GM10847 (cell line): Measurements from ENCODE around the gene INPP5K.

Experiments
- POLR2A ChIP-seq: IDR thresholded peaks from 2 replicates; pipeline ENCODE4 v1.6.1; 2011; ENCODE audit not compliant: insufficient read length; ENCODE audit errors: extremely low read depth

Gene INPP5K

DNA sequence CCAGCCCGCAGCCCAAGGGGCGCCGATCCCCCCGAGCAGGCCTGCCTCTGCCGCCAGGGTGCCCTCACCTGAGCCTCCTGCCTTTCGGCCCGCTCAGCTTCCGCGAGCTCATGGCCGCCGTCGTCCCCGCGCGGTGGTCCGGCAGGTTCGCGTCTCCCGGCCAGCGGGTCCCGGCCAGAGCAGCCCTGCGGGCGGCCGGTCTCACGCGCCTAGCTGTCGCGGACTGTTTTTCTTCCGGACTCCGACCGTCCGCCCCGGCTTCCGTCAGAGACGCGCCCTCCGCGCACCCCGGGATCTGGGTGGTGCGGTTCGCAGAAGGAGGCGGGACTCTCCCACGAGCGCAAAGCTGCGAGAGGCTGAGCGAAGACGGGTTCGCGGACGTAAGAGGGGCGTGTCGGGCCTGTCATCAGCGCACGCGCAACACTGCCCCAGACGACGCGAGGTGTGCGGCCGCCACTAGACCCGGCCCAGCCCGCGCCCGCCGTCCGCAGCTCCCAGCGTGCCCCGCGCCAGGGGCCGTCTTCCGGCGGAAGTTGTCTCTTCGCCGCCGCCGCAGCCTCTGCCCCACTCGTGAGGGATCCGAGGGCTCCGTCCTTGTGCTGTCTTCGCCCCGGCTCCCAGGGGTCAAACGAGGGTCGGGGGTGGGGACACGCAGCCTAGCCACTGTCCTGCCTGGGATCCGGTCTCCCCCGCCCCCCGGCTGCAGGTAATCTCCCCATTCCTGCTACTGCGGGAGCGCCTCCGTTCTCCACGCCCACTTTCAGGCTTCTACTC is at the start of gene INPP5K:
Gene INPP5K, minus strand, starts transcription at position 225 of the 774 bp plus-strand sequence. Its CDS starts 113 bp downstream, at position 112.
- TF ChIP-seq POLR2A = peak; percentile 83

DNA sequence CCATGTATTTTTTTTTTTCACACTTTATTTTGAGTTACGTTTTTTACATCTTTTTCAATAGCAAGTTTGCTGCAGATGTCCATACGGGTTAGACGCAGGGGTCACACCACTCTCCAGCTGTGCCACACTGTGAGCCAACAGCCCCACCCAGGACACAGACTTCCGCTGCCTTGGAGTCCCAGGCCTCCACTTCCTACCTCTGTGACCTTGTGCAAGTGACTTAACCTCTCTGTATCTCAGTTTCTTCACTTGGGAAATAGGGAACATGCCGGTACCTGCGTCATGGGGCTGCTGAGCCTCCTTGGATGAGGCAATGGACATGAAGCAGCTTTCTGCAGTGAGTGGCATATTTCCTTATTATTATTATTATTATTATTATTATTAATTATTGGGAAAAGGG is 49.5 kb upstream of the INPP5K start:
- TF ChIP-seq POLR2A = no peak

DNA sequence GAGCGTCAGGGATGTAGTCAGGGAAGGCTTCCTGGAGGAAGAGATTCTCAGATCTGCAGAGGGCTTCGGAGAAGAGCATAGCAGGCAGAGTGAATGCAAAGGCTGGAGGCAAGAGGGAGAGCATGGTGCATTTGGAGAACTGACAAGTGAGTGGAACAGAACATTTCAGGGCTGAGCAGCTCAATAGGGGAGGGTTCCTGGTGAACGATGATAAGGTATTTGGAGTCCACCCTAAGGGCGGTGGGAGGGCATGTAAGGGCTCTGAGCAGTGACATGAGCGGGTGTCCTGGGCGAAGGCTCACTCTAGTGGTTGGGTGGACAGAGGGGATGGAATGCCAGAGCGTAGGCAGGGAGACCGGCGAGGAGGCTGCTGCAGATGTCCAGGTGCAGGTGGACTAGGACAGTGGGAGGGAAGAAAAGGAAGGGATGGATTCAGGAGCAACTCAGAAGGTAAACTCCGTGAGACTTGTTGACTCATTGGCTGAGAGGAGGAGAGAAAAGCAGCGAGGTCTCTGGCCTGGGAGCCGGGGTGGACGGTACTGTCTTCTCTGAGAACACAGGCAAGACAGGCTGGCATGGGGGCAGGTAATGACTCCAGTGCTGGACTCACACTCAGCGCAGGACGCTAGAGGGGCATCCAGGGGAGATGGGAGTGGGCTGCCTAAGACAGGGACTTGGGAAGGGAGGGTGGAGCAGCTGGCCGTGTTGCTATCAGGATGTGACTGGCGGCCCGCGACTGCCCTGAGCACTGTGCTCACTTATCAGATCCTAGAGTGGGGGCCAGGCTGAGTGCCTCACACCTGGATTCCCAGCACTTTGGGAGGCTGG is 47.6 kb upstream of the INPP5K start:
- no peak for TF ChIP-seq POLR2A

DNA sequence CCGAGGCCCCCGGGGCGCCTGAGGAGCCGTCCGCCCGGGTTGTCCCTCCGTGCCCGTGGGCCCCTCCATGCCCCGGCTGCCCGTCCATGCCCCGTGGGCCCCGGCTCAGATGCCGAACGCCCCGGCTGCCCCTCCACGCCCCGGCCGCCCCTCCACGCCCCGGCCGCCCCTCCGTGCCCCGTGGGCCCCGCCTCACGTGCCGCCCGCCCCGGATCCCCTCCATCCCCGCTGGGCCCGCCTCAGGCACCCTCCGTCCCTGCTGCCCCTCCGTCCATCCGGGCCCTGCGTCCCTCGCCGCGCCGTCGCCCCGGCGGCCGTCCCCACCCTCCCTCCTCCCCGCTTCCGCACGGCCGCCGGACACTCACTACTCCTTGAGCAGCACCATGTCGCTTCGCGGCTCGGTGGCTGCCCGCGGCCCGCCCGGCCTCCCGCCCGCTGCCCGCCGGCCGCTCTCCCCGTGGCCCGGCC is 45.8 kb upstream of the INPP5K start:
- TF ChIP-seq POLR2A = no peak

DNA sequence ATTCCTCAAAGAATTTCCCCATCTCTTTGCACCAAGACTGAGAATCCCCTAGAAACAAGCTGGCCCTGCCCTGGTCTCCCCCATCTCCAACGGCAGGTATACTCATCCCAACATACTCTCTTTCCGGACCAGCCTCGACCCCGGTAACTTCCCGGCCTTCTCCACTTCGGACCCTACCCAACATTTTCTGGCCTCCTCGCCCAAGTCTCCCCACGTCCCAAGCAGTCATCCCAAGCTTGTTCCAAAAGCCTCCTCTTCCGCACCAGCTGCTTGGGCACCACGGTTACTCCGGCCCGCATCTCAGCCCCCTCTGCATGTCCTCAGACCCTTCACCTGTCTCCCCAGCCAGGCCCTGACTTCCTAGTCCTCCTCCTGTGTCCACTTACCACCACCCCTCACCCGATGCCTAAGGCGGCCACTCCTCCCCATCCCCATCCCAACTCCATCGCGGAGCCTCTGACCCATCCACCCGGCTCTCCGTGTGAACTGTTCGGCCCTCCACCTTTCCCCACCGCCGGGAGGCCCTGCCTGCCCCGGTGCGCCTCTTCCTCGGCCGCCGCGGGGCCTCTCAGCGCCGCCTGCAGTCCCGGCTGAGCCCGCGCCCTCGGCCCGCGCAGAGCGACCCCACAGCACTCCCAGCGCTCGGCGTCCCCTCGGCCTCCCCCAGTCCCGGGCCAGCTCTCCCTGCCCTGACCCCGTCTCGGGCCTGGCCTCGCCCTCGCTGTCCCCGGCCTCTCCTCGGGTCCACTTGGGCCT is 45.2 kb upstream of the INPP5K start:
- TF ChIP-seq POLR2A = no peak

DNA sequence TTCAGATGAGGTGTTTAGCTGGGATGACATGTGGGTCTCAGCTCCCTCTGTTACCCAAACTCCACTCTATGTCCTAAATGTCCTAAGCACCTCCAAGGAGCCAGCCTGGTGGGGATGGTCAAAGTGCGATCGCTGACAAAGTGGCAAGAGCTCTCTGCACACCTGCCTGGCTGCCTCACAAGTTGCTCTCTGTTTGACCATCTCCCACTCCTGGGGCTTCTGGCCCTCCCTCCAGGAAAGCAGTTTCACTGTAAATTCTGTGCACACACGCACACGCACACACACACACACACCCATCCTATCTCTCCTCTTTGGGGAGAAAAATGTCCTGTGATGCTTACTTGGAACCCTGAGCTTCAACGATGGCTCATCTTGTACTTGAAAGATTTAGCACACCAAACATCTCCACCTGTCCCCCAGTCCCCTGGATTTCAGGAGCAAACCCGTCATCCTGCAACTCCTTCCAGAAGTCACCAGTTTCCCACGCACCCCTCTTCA is 44.5 kb upstream of the INPP5K start:
- TF ChIP-seq POLR2A = no peak

DNA sequence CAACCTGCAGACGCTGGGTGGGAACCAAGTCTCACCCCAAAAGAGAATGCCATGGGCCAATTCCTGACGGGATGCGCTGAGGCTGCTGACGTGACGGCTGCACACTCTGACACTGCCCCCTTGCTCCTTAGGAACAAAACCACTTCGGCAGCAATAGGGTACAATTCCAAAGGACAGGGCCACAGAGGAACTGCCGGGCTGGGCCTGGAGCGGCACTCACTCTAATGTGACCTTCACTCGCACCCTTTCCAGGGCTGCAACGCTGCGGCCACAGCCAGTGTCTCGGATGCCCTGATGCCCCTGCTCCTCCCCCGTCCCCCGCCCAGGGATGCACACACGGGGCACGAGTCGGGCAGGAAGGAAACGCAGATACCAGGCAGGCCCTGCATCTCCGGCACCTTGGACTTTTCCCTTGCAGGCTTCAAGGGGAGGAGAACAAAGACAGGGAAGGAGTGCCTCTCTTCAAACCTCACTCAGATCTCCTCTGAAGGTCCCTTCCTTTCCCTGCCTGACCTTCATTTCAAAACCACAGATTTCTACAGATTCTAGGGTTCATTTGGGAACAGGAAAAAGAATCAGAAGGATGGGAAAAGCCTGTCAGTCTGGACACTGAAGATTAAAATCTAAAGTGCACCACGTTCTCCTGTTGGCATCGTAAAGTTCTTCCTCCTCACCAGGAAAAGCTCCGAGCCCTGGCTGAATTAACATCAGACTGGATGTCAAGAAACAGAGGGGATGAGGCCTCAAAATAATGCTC is 43.9 kb upstream of the INPP5K start:
- TF ChIP-seq POLR2A = no peak

DNA sequence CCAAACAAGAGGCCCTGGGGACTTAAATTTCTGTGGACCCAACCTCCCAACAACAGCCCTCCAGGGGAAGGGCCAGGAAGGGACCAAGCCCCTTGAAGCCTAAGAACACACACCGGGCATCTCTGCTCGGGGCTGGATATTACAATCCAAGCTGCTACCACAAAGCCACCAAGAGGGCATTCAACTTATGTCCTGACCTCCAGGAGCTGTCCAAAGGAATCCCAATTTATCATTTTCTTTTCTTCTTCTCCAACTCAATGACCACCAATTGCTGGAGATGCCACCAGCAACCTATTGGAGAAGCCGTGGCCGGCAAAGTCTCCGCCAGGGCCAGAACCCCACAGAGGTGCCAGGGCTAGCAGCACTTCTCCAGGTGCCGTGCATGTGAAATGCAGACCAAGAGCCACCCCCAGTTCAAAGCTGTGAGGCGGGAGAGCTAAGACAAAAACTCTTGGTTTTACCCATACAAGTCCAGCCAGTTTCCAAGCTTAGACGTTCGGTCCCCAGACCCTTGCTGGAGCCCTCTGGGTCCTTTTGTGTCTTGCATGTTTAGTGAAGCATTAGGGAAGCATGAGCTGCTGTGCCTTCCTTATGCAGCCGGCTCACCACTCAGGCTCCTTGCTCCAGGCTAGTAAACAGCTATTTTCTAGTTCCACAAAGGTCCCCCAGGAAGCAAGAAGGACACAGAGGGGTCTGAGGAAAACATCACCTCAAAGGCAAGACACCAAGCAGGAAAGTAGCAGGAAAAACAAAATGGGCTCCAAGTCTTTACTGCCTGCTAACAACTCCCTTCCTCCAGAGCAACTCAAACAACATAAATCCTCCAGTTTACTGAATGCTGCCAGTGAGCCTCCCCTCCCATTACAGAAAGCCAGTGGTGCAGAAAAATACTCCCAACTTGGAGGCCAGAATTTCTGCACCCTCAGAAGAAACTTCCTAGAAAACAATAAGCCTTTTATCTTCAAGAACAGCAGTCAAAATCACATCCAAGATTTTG is 42.9 kb upstream of the INPP5K start:
- no peak for TF ChIP-seq POLR2A

DNA sequence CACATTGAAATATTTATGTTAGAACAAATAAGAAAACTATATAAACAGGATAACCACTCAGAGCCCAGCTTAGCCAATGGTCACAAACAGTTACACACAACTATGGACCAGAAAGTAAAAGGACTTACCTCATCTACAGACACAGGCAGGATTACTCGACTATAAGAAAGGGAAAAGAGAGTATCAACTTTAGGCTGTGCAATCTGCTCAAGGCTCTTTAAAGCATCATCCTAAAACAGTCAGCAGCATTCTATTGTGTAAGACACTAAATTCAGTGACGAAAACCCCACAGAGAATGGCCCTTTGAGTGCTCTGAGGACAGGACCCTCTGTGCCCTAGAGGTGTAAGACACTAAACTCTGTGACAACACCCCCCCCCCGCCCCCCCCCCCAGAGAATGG is 42.0 kb upstream of the INPP5K start:
- no peak for TF ChIP-seq POLR2A

DNA sequence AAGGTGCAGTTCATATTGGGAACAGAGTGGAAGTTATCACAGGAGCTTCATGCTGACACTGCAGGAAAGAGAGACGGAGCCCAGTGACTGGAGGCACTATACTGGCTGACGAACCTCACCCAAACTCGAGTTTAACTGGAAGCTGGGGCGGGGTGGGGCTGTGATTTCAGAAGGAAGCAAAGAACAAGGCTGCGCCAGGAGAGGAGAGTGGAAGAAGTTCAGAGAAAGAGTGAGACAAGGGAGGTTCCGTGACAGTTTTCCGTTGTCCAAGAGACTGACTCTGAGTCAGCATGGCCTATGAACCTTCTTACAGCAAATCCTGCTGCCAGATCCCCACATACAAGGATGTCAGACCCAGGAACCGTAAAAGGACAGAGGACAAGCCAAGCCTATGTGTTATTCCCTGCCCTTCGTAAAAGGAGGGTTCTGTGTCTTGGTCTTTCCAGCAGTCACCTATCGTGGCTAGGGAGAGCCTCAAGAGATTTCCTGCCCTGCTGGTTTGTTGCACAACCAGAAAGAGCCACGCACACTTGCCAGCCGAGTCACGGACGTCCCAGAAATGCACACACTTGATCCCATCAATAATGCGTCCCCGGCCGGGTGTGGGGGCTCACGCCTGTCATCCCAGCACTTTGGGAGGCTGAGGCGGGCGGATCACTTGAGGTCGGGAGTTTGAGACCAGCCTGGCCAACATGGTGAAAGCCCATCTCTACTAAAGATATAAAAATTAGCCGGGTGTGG is 41.1 kb upstream of the INPP5K start:
- TF ChIP-seq POLR2A = no peak

DNA sequence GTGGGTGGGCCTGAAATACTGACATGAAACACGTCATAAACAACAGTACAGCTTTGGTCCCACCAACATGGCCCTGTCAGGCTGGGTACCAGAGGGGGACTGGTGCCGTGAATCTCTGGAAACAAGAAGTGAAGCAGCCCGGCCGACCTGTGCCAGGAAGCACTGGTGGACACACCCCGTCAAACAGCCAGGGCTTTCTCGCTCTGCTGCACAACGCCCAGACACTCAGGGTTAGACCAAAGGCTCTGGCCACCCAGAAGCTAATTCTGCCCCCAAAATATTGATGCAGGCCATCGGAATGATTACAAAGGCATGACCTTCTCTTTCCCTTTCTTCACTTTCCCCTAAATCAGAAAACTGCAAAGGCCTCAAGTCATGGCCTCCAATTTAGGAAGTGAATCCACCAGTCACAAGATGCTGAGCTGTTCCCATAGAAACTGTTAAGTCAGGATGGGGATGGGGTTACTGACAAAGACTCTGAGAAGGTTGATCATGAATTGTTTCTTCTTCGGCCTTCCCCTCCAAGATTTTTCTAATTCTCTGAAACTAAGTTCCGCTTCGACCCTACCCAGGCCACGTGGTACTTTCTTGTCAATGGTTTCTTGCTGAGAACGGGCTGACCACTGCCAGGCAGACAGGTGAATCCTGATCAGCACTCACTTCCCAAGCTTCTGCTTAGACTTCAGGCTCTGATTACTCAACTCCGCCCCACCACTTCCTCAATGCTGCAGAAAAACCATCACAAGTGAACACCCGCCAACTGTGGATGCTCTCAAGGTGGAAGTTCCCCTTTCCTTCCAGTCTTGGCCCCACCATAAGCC is 39.4 kb upstream of the INPP5K start:
- TF ChIP-seq POLR2A = no peak
